RPMI7951 (cell line): ENCODE results near the gene HRH2. TPM values are rescaled to one million over a fixed set of nuclear protein-coding genes. Genes with fewer than 3 reads are reported as not detected.
"Not testable (repeated sequence)": the region's sequence is repeated elsewhere in the genome, so short reads cannot be mapped to it uniquely, and the experiment has no call there.

Source experiments
- DNase-seq: peaks from one replicate; pipeline ENCODE4 v3.0.0-alpha.2; 2012; ENCODE audit warnings: low read depth
- total RNA-seq: library from RNA; depleted of rRNA; stranded (reverse); fragments of >200 nt; shearing (Covaris generic); gene quantifications from 2 replicates; pipeline ENCODE4 v1.2.3, GENCODE V29; 2014

HRH2 gene
- total RNA-seq, 1 experiment from 2014 or later, result 5.3 TPM

GRCh38 chr5:175714479-175715085 is 56.7 kb downstream of the HRH2 start:
- no peak for DNase-seq

- DNase-seq, result no peak
Measured at GRCh38 chr5:175715627-175716522, 58.0 kb downstream of the HRH2 start.

- DNase-seq, result no peak
Measured at GRCh38 chr5:175717837-175718236, 60.0 kb downstream of the HRH2 start.

GRCh38 chr5:175718401-175719108 is 60.7 kb downstream of the HRH2 start:
- peak; percentile 37 for DNase-seq

- not testable (repeated sequence) for DNase-seq
Measured at GRCh38 chr5:175719109-175719432, 61.2 kb downstream of the HRH2 start.

- no peak for DNase-seq
Measured at GRCh38 chr5:175724314-175725275, 66.7 kb downstream of the HRH2 start.

GRCh38 chr5:175728316-175728715 is 70.4 kb downstream of the HRH2 start:
- no peak for DNase-seq

- DNase-seq, result peak; percentile 28
Measured at GRCh38 chr5:175728885-175729828, 71.3 kb downstream of the HRH2 start.

- DNase-seq, result peak; percentile 80
Measured at GRCh38 chr5:175729829-175730277, 72.0 kb downstream of the HRH2 start.

- no peak for DNase-seq
Measured at GRCh38 chr5:175731172-175731571, 73.3 kb downstream of the HRH2 start.

- DNase-seq, result no peak
Measured at GRCh38 chr5:175731756-175732465, 74.0 kb downstream of the HRH2 start.

- no peak for DNase-seq
Measured at GRCh38 chr5:175733017-175733416, 75.1 kb downstream of the HRH2 start.

- DNase-seq, result no peak
Measured at GRCh38 chr5:175734016-175734415, 76.1 kb downstream of the HRH2 start.

GRCh38 chr5:175734501-175734900 is 76.6 kb downstream of the HRH2 start:
- no peak for DNase-seq

GRCh38 chr5:175735701-175736100 is 77.8 kb downstream of the HRH2 start:
- DNase-seq, result no peak

- DNase-seq, result no peak
Measured at GRCh38 chr5:175736652-175737051, 78.8 kb downstream of the HRH2 start.

- DNase-seq, result no peak
Measured at GRCh38 chr5:175737481-175737880, 79.6 kb downstream of the HRH2 start.

GRCh38 chr5:175738126-175738525 is 80.3 kb downstream of the HRH2 start:
- no peak for DNase-seq

GRCh38 chr5:175738602-175739133 is 80.8 kb downstream of the HRH2 start:
- DNase-seq, result no peak
